Measurements from ENCODE around the gene ZSCAN26. TPM values are rescaled to one million over a fixed set of nuclear protein-coding genes. Genes with fewer than 3 reads are reported as not detected.
"Not testable (repeated sequence)": the region's sequence is repeated elsewhere in the genome, so short reads cannot be mapped to it uniquely, and the experiment has no call there.

The ZSCAN26 gene
- total RNA-seq, 1 donor from 2014 or later: 18.4 TPM

- TF ChIP-seq CTCF (IDR thresholded peaks at IDR 0.05; ENCODE audit: unreplicated experiment): no peak
- DNase-seq (ENCODE audit: low spot score): no peak
- Mint-ChIP-seq H3K9me3 (ENCODE audit: unreplicated experiment) (no peaks in the 10 kb centered on the region), H3K36me3 (ENCODE audit: low read depth, unreplicated experiment) (no peaks in the 10 kb centered on the region), H3K27me3 (ENCODE audit: unreplicated experiment) (no peaks in the 10 kb centered on the region), H3K4me1 (ENCODE audit: unreplicated experiment) (no peaks in the 10 kb centered on the region), H3K4me3 (ENCODE audit: unreplicated experiment) (no peak overlapping the region), H3K27ac (ENCODE audit: unreplicated experiment) (no peak overlapping the region)
Observed at GRCh38 chr6:28303570-28303969, 36.6 kb downstream of the ZSCAN26 start.

GRCh38 chr6:28306363-28306762 is 39.4 kb downstream of the ZSCAN26 start:
- not testable (repeated sequence) for H3K4me3 Mint-ChIP-seq (ENCODE audit: unreplicated experiment); H3K4me1 Mint-ChIP-seq (ENCODE audit: unreplicated experiment); DNase-seq (ENCODE audit: low spot score); H3K27ac Mint-ChIP-seq (ENCODE audit: unreplicated experiment); H3K27me3 Mint-ChIP-seq (ENCODE audit: unreplicated experiment); H3K36me3 Mint-ChIP-seq (ENCODE audit: low read depth, unreplicated experiment); H3K9me3 Mint-ChIP-seq (ENCODE audit: unreplicated experiment)

GRCh38 chr6:28311139-28311823 is 44.3 kb downstream of the ZSCAN26 start:
- Mint-ChIP-seq H3K4me3 (ENCODE audit: unreplicated experiment) (no peak overlapping the region), H3K9me3 (ENCODE audit: unreplicated experiment) (no peaks in the 10 kb centered on the region), H3K36me3 (ENCODE audit: low read depth, unreplicated experiment) (peaks cover 9% of the 10 kb centered on the region), H3K4me1 (ENCODE audit: unreplicated experiment) (no peaks in the 10 kb centered on the region), H3K27me3 (ENCODE audit: unreplicated experiment) (no peaks in the 10 kb centered on the region), H3K27ac (ENCODE audit: unreplicated experiment) (no peak overlapping the region)
- TF ChIP-seq CTCF (IDR thresholded peaks at IDR 0.05; ENCODE audit: unreplicated experiment): no peak
- DNase-seq (ENCODE audit: low spot score): no peak

GRCh38 chr6:28312939-28313338 is 46.0 kb downstream of the ZSCAN26 start:
- no peak for DNase-seq (ENCODE audit: low spot score)
- Mint-ChIP-seq H3K9me3 (ENCODE audit: unreplicated experiment) (no peaks in the 10 kb centered on the region), H3K27ac (ENCODE audit: unreplicated experiment) (no peak overlapping the region), H3K4me1 (ENCODE audit: unreplicated experiment) (no peaks in the 10 kb centered on the region), H3K27me3 (ENCODE audit: unreplicated experiment) (no peaks in the 10 kb centered on the region), H3K4me3 (ENCODE audit: unreplicated experiment) (no peak overlapping the region), H3K36me3 (ENCODE audit: low read depth, unreplicated experiment) (peaks cover 9% of the 10 kb centered on the region)
- no peak for TF ChIP-seq CTCF (IDR thresholded peaks at IDR 0.05; ENCODE audit: unreplicated experiment)

GRCh38 chr6:28315628-28316027 is 48.7 kb downstream of the ZSCAN26 start:
- Mint-ChIP-seq H3K36me3 (ENCODE audit: low read depth, unreplicated experiment) (peaks cover 9% of the 10 kb centered on the region), H3K4me3 (ENCODE audit: unreplicated experiment) (no peak overlapping the region), H3K27ac (ENCODE audit: unreplicated experiment) (no peak overlapping the region), H3K9me3 (ENCODE audit: unreplicated experiment) (no peaks in the 10 kb centered on the region), H3K4me1 (ENCODE audit: unreplicated experiment) (no peaks in the 10 kb centered on the region), H3K27me3 (ENCODE audit: unreplicated experiment) (no peaks in the 10 kb centered on the region)
- no peak for DNase-seq (ENCODE audit: low spot score)
- TF ChIP-seq CTCF (IDR thresholded peaks at IDR 0.05; ENCODE audit: unreplicated experiment): no peak

- not testable (repeated sequence) for H3K27ac Mint-ChIP-seq (ENCODE audit: unreplicated experiment); H3K9me3 Mint-ChIP-seq (ENCODE audit: unreplicated experiment); H3K36me3 Mint-ChIP-seq (ENCODE audit: low read depth, unreplicated experiment); H3K27me3 Mint-ChIP-seq (ENCODE audit: unreplicated experiment); H3K4me3 Mint-ChIP-seq (ENCODE audit: unreplicated experiment); H3K4me1 Mint-ChIP-seq (ENCODE audit: unreplicated experiment); DNase-seq (ENCODE audit: low spot score)
Observed at GRCh38 chr6:28317866-28318265, 50.9 kb downstream of the ZSCAN26 start.

Data from endothelial cell (in vitro differentiated cells).